Measurements from ENCODE around the gene SMAD9. TPM values are rescaled to one million over a fixed set of nuclear protein-coding genes. Genes with fewer than 3 reads are reported as not detected.

Gene SMAD9
- total RNA-seq, 4 donors from 2014 or later, result 5.9 to 22.9 (median 8.2) TPM

- DNase-seq (ENCODE audit: low spot score) (no peak), ATAC-seq (ENCODE audit: low FRiP score) (no peak)
- TF ChIP-seq, protein P1, sequence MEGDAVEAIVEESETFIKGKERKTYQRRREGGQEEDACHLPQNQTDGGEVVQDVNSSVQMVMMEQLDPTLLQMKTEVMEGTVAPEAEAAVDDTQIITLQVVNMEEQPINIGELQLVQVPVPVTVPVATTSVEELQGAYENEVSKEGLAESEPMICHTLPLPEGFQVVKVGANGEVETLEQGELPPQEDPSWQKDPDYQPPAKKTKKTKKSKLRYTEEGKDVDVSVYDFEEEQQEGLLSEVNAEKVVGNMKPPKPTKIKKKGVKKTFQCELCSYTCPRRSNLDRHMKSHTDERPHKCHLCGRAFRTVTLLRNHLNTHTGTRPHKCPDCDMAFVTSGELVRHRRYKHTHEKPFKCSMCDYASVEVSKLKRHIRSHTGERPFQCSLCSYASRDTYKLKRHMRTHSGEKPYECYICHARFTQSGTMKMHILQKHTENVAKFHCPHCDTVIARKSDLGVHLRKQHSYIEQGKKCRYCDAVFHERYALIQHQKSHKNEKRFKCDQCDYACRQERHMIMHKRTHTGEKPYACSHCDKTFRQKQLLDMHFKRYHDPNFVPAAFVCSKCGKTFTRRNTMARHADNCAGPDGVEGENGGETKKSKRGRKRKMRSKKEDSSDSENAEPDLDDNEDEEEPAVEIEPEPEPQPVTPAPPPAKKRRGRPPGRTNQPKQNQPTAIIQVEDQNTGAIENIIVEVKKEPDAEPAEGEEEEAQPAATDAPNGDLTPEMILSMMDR (IDR thresholded peaks at IDR 0.05), result no peak
Observed at GRCh38 chr13:36822785-36823184, 97.3 kb downstream of the SMAD9 start.

GRCh38 chr13:36820222-36820621, 99.8 kb downstream of the SMAD9 start:
- TF ChIP-seq, protein P1 (IDR thresholded peaks at IDR 0.05), result no peak
- no peak for ATAC-seq (ENCODE audit: low FRiP score)
- DNase-seq (ENCODE audit: low spot score), result no peak

- TF ChIP-seq, protein P1 (IDR thresholded peaks at IDR 0.05), result no peak
- DNase-seq (ENCODE audit: low spot score) (no peak), ATAC-seq (ENCODE audit: low FRiP score) (peak; percentile 26)
Observed at GRCh38 chr13:36819739-36820090, 100.3 kb downstream of the SMAD9 start.

GRCh38 chr13:36818804-36819738, 101.0 kb downstream of the SMAD9 start, which contains the start of gene RFXAP:
Gene RFXAP (plus strand): TSS chr13:36819222. CDS start chr13:36819358, 136 bp downstream.
- TF ChIP-seq, protein P1 (IDR thresholded peaks at IDR 0.05), result no peak
- peak; percentile 97 for ATAC-seq (ENCODE audit: low FRiP score)
- DNase-seq (ENCODE audit: low spot score), result peak; percentile 70

GRCh38 chr13:36817996-36818803, 101.8 kb downstream of the SMAD9 start:
- DNase-seq (ENCODE audit: low spot score) (no peak), ATAC-seq (ENCODE audit: low FRiP score) (no peak)
- TF ChIP-seq, protein P1 (IDR thresholded peaks at IDR 0.05), result no peak

GRCh38 chr13:36815062-36815461, 105.0 kb downstream of the SMAD9 start:
- no peak for ATAC-seq (ENCODE audit: low FRiP score)
- TF ChIP-seq, protein P1 (IDR thresholded peaks at IDR 0.05), result no peak

More at GRCh38 chr13:36815062-36815461, 105.0 kb downstream of the SMAD9 start:
- no peak for DNase-seq (ENCODE audit: low spot score)
